ENCODE results near the gene NAP1L4. TPM values are rescaled to one million over a fixed set of nuclear protein-coding genes. Genes with fewer than 3 reads are reported as not detected.
"Not testable (repeated sequence)": the region's sequence is repeated elsewhere in the genome, so short reads cannot be mapped to it uniquely, and the experiment has no call there.

Gene NAP1L4
- total RNA-seq, 1 donor from 2014 or later, result 83.5 TPM

DNA sequence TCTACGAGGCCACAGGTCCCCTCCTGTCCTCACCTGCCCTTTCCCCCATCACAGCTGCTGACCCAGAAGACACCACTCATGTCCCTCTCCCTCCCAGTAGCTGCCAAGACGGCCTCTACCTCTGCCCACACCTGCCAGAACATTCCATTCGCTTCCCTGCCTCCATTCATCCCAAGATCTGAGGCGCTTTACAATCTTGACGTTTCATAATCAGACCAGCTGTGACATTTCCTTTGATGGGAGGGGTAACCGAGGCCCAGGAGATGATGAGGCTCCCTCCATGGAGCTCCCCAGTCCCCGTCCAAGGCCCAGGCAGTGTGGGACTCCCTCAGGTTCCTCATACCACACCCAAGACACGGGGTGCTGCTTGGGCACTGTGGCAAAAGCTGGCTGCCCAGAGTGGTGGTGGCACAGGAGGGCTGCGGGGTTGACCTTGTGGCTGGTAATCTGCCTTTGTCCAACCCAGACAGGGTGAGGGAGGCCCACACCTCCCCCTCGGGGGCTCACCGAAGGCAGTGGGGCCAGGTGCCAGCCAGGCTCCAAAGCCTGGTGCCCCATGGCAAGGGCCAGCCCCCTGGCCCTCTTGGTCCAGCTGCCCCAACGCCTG lies 80.2 kb downstream of the NAP1L4 start:
- Mint-ChIP-seq H3K36me3 (ENCODE audit: low read depth) (no peaks in the 10 kb centered on the region), H3K27ac (ENCODE audit: unreplicated experiment) (peak overlapping the region; percentile 11), H3K9me3 (ENCODE audit: low read depth) (peaks cover 2% of the 10 kb centered on the region), H3K4me3 (ENCODE audit: unreplicated experiment) (no peak overlapping the region), H3K27me3 (ENCODE audit: low read depth) (no peaks in the 10 kb centered on the region), H3K4me1 (ENCODE audit: low read depth) (peaks cover 29% of the 10 kb centered on the region)
- TF ChIP-seq, protein P1, sequence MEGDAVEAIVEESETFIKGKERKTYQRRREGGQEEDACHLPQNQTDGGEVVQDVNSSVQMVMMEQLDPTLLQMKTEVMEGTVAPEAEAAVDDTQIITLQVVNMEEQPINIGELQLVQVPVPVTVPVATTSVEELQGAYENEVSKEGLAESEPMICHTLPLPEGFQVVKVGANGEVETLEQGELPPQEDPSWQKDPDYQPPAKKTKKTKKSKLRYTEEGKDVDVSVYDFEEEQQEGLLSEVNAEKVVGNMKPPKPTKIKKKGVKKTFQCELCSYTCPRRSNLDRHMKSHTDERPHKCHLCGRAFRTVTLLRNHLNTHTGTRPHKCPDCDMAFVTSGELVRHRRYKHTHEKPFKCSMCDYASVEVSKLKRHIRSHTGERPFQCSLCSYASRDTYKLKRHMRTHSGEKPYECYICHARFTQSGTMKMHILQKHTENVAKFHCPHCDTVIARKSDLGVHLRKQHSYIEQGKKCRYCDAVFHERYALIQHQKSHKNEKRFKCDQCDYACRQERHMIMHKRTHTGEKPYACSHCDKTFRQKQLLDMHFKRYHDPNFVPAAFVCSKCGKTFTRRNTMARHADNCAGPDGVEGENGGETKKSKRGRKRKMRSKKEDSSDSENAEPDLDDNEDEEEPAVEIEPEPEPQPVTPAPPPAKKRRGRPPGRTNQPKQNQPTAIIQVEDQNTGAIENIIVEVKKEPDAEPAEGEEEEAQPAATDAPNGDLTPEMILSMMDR (IDR thresholded peaks at IDR 0.05), result no peak
- DNase-seq (ENCODE audit: low spot score), result no peak

DNA sequence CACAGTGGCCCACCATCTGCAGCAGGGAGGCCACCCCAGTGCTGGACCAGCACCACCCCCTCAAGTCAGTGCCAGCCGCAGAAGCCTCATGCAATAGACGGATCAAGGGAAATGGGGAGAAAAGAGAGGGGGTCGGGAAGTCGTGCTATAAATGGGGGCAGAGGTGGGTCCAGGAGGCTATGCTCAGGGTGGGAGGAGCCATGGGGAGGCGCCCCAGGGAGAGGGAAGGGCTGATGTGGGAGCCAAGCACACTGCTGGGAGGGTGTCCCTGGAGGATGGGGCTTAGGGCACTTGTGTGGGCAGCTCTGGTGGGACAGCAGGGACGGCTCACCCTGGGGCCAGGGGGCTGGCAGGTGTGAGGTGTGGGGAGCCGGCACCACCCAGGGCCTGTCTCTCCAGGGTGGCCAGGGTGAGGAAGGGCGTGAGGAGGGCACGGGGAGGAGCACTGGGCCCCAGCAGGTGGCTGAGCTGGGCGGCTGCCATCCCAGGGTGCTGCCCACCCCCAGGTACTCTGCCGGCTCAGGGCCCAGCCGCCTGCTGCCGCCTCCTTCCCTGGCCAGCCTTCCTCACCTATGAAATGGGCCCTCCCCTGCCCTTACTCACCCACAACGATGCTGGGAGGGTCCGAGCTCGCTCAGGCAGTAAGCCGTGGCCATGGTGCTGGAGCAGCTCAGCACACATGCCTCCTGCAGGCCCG lies 80.9 kb downstream of the NAP1L4 start:
- no peak overlapping the region for H3K4me3 Mint-ChIP-seq (ENCODE audit: unreplicated experiment)
- DNase-seq (ENCODE audit: low spot score), result no peak
- TF ChIP-seq, protein P1 (IDR thresholded peaks at IDR 0.05), result no peak
- no peaks in the 10 kb centered on the region for H3K36me3 Mint-ChIP-seq (ENCODE audit: low read depth)
- H3K27me3 Mint-ChIP-seq (ENCODE audit: low read depth), result no peaks in the 10 kb centered on the region
- peaks cover 2% of the 10 kb centered on the region for H3K9me3 Mint-ChIP-seq (ENCODE audit: low read depth)
- peaks cover 29% of the 10 kb centered on the region for H3K4me1 Mint-ChIP-seq (ENCODE audit: low read depth)
- H3K27ac Mint-ChIP-seq (ENCODE audit: unreplicated experiment), result no peak overlapping the region

DNA sequence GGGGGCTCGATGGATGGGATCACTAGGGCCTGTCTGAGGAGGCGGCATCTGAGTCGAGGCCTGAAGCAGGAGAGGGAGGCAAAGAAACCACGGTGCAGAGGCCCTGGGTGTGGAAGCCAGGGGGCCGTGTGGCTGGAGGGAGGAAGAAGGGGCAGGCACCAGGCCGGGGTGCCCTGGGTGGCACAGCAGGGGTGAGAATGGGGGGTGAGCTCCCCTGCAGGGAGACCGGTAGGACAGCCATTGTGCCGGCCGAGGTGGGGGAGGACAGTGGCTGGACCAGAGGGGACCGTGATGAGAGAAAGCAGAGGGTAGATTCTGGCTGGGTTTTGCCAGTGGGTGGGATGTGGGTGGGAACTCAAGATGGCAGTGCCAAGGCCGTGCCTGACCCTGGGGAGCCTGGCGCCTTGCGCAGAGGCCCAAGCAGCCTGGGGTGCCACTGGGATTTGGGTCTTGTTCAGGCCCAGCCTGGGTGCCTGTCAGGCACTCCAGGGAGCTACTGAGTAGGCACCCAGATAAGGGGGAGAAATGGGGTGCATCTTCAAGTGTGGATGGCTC lies 81.7 kb downstream of the NAP1L4 start:
- Mint-ChIP-seq H3K4me1 (ENCODE audit: low read depth) (peaks cover 29% of the 10 kb centered on the region), H3K36me3 (ENCODE audit: low read depth) (peaks cover 2% of the 10 kb centered on the region), H3K27me3 (ENCODE audit: low read depth) (no peaks in the 10 kb centered on the region), H3K4me3 (ENCODE audit: unreplicated experiment) (no peak overlapping the region), H3K9me3 (ENCODE audit: low read depth) (peaks cover 5% of the 10 kb centered on the region), H3K27ac (ENCODE audit: unreplicated experiment) (no peak overlapping the region)
- TF ChIP-seq, protein P1 (IDR thresholded peaks at IDR 0.05), result no peak
- DNase-seq (ENCODE audit: low spot score), result no peak

DNA sequence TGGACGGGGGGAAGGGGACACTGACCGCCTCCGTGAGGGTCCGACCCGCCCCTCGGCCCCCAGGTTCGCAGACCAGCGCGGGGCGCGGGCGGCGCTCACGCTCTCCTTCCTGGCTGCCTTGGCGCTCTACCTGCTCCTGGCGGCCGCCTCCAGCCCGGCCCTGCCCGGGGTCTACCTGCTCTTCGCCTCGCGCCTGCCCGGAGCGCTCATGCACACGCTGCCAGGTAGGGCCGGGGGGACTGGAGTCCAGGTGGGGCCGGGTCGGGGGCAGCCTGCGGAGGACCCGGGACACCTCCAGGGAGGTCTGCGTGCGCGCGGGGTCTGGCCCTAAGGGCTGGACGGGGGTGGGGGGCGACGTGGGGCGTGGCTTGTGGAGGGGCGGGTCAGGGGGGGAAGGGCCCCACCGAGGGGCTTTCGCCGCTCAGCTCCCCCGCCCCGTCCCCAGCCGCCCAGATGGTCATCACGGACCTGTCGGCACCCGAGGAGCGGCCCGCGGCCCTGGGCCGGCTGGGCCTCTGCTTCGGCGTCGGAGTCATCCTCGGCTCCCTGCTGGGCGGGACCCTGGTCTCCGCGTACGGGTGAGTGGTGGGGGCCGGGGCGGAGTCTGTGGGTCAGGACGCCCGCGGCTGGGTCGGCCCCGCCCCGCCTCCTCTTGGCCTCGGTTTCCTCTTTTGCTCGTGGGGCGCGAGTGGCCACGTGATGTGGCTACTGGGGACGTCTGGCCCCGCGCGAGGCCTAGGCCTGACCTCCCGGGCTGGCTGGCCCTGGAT lies 82.8 kb downstream of the NAP1L4 start:
- Mint-ChIP-seq H3K4me1 (ENCODE audit: low read depth) (peaks cover 23% of the 10 kb centered on the region), H3K4me3 (ENCODE audit: unreplicated experiment) (no peak overlapping the region), H3K36me3 (ENCODE audit: low read depth) (peaks cover 8% of the 10 kb centered on the region), H3K9me3 (ENCODE audit: low read depth) (peaks cover 9% of the 10 kb centered on the region), H3K27me3 (ENCODE audit: low read depth) (no peaks in the 10 kb centered on the region), H3K27ac (ENCODE audit: unreplicated experiment) (no peak overlapping the region)
- TF ChIP-seq, protein P1 (IDR thresholded peaks at IDR 0.05), result no peak
- DNase-seq (ENCODE audit: low spot score), result no peak

DNA sequence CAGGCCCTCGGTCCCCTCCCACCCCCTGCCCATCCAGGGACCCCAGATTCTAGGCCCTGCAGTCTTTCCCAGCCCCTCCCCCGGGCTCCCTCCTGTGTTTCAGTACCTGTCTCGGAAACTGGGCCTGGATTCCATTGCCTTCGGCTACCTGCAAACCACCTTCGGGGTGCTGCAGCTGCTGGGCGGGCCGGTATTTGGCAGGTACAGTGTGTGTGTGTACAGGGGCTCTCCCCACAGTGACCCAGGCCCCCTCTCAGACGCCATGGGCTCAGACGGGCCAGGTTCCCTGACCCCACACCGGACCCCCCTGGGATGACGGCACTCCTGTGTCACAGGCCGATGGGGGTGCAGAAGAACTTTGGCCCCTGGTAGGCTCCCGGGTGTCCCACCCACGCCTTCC lies 84.0 kb downstream of the NAP1L4 start:
- no peak for DNase-seq (ENCODE audit: low spot score)
- Mint-ChIP-seq H3K27me3 (ENCODE audit: low read depth) (no peaks in the 10 kb centered on the region), H3K36me3 (ENCODE audit: low read depth) (peaks cover 8% of the 10 kb centered on the region), H3K9me3 (ENCODE audit: low read depth) (peaks cover 9% of the 10 kb centered on the region), H3K4me3 (ENCODE audit: unreplicated experiment) (no peak overlapping the region), H3K4me1 (ENCODE audit: low read depth) (peaks cover 17% of the 10 kb centered on the region), H3K27ac (ENCODE audit: unreplicated experiment) (no peak overlapping the region)
- TF ChIP-seq, protein P1 (IDR thresholded peaks at IDR 0.05), result no peak

DNA sequence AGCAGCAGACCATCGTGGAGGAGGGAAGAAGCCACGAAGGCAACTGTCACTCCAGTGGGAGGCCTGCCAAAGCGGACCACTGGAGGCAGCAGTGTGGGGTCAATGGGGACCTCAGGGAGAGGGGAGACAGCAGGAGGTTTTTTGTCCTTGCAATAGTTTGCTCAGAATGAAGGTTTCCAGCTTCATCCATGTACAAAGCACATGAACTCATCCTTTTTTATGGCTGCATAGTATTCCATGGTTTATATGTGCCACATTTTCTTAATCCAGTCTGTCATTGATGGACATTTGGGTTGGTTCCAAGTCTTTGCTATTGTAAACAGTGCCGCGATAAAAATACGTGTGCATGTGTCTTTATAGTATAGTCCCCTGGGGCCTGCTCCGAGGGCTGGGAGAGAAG lies 86.8 kb downstream of the NAP1L4 start:
- not testable (repeated sequence) for DNase-seq (ENCODE audit: low spot score); H3K9me3 Mint-ChIP-seq (ENCODE audit: low read depth); H3K27me3 Mint-ChIP-seq (ENCODE audit: low read depth); H3K4me1 Mint-ChIP-seq (ENCODE audit: low read depth); H3K27ac Mint-ChIP-seq (ENCODE audit: unreplicated experiment); H3K4me3 Mint-ChIP-seq (ENCODE audit: unreplicated experiment); H3K36me3 Mint-ChIP-seq (ENCODE audit: low read depth)

All from chondrocyte (in vitro differentiated cells).